Stimulated activated naive CD8-positive, alpha-beta T cell treated with anti-CD3 and anti-CD28 coated beads, Interleukin-15, Interleukin-2, amounts not matched to agents 100 ng/mL and 50 ng/mL, for 24 hours (primary cell): ENCODE results near the gene MCCD1.
A peak's percentile ranks its signal among the peaks of the same experiment; 100 is the strongest.
"Not testable (repeated sequence)": the region's sequence is repeated elsewhere in the genome, so short reads cannot be mapped to it uniquely, and the experiment has no call there.

Experiments
- H3K27ac Mint-ChIP-seq: one replicate; pipeline ENCODE4 v1.8.0; 2021; ENCODE audit warnings: mild to moderate bottlenecking, mixed read lengths
- H3K27me3 Mint-ChIP-seq: one replicate; pipeline ENCODE4 v1.8.0; 2021; ENCODE audit warnings: mixed read lengths
- H3K36me3 Mint-ChIP-seq: one replicate; pipeline ENCODE4 v1.8.0; 2021; ENCODE audit warnings: low read depth, mixed read lengths
- H3K4me1 Mint-ChIP-seq: one replicate; pipeline ENCODE4 v1.8.0; 2021; ENCODE audit warnings: low read depth, mixed read lengths
- H3K4me3 Mint-ChIP-seq: one replicate; pipeline ENCODE4 v1.8.0; 2021; ENCODE audit warnings: mild to moderate bottlenecking, mixed read lengths
- H3K9me3 Mint-ChIP-seq: one replicate; pipeline ENCODE4 v1.8.0; 2021; ENCODE audit warnings: mixed read lengths

MCCD1 gene

DNA sequence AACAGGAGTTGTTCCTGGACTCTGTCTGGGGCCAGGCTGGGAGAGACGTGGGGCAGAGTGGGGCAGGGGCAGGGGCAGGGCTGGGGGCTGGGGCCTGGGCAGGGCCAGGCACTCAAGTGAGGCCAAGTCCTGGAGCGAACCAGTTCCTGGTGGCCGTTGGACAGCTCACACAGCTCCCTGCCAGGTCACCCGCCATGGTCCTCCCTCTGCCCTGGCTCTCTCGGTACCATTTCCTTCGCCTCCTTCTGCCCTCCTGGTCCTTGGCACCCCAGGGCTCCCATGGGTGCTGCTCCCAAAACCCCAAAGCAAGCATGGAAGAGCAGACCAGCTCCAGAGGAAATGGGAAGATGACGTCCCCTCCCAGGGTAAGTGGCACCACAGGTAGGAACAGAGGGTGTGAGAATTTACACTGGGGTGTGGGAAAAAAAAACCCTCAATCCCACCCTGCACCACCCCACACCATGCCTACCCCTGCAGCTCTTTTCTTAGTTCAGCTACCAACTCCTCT lies at the start of gene MCCD1:
Gene MCCD1 (plus strand): TSS at position 142 of the 508 bp plus-strand sequence. CDS start 53 bp downstream, at position 195.
- Mint-ChIP-seq H3K36me3 (peaks cover 47% of the 10 kb centered on the region), H3K9me3 (no peaks in the 10 kb centered on the region), H3K4me1 (peaks cover 9% of the 10 kb centered on the region), H3K27ac (no peak within 1 kb of the TSS), H3K4me3 (no peak within 1 kb of the TSS), H3K27me3 (no peaks in the 10 kb centered on the region)

DNA sequence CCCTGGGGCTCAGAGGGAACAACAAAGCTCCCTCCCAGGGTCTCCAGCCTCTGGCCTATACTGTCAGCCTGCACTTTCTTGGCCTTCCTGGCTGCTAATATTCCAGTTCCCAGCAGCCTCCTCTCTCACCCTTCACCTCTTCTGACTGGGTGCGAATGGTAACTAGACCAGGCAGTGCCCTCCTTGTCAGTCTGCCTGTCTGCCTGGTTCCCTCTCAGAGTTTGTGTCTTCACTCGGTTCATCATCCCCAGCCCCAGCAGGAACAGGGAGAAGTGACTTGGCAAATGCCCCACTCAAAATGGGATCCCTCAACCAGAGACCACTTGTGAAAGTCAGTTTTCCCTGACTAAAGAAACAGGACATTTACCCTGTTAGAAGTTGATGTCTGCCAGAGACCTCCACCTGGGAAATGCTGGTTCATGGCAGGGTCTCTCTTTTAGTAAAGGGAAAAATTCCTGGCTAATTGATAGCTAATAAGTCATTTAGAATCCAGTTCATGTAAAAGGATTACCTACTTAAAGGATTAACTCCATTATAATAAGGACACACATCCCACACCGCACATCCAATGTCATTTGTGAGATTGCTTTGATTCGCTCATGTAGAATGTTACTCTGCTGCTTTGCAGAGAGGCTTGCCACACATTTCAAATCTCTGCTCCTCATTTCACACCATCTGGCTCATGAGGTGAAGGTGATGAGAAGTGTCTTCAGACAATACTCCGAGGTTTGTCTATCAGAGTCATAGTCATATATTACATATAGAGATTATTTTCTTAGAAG lies 49.4 kb upstream of the MCCD1 start:
- Mint-ChIP-seq H3K27ac (no peak overlapping the region), H3K4me1 (peaks cover 9% of the 10 kb centered on the region), H3K9me3 (no peaks in the 10 kb centered on the region), H3K27me3 (no peaks in the 10 kb centered on the region), H3K36me3 (no peaks in the 10 kb centered on the region), H3K4me3 (no peak overlapping the region)

- H3K27me3 Mint-ChIP-seq: no peaks in the 10 kb centered on the region
- no peaks in the 10 kb centered on the region for H3K36me3 Mint-ChIP-seq
- H3K4me3 Mint-ChIP-seq: no peak overlapping the region
- H3K9me3 Mint-ChIP-seq: no peaks in the 10 kb centered on the region
- H3K27ac Mint-ChIP-seq: no peak overlapping the region
- peaks cover 2% of the 10 kb centered on the region for H3K4me1 Mint-ChIP-seq
Observed at GRCh38 chr6:31479933-31480535, 48.7 kb upstream of the MCCD1 start.

DNA sequence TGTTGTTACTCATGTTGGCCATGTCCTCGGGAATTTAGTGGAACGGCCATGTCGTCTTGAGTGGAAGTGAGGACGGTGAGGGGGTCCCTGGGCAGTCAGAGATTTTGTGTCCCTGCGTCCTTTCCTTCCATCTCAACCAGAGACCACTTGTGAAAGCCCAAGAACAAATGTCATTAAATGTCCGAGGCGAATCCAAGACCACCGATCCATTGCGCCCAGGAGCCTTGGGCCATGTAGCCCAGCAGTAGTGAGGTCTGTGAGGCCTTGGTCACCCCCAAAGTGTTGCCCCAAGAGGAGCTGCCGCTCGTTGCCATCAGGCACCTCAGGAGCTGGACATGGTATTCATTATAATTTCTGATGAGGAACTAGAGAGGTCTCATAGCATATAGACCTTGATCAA lies 48.2 kb upstream of the MCCD1 start:
- Mint-ChIP-seq H3K36me3 (no peaks in the 10 kb centered on the region), H3K4me1 (no peaks in the 10 kb centered on the region), H3K27me3 (no peaks in the 10 kb centered on the region), H3K27ac (no peak overlapping the region), H3K9me3 (no peaks in the 10 kb centered on the region), H3K4me3 (no peak overlapping the region)

DNA sequence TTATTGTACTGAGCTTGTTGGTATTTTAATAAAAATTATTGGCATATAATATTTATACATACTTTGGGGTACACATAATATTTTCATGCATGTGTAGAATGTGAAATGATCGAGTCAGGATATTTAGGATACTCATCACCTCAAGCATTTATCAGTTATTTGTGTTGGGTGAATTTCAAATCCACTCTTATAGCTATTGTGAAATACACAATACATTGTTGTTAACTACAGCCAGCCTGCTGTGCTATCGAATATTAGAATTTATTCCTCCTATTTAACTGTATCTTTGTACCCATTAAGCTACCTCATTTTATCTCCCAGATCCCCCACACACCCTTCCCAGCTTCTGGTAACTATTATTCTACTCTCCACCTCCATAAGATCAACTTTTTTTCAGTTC lies 45.4 kb upstream of the MCCD1 start:
- no peak overlapping the region for H3K4me3 Mint-ChIP-seq
- no peaks in the 10 kb centered on the region for H3K27me3 Mint-ChIP-seq
- no peaks in the 10 kb centered on the region for H3K9me3 Mint-ChIP-seq
- no peak overlapping the region for H3K27ac Mint-ChIP-seq
- H3K36me3 Mint-ChIP-seq: no peaks in the 10 kb centered on the region
- H3K4me1 Mint-ChIP-seq: no peaks in the 10 kb centered on the region

DNA sequence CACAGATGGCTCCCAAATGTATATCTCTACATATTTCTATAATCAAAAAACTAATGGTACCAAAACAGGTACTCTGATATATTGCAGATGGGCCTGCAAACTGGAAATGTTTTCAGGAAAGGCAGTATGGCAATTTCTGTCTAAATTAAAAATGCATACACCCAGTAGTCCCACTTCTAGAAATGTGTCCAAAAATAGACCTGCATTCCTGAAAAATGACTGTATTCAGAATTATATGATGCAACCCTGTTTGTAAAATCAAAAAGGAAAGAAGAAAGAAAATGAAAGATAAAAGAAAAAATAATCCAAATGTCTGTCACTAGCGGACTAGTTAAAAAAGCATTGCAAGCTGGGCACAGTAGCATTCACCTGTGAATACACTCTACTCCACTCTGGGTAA lies 43.7 kb upstream of the MCCD1 start:
- H3K9me3 Mint-ChIP-seq: no peaks in the 10 kb centered on the region
- H3K4me1 Mint-ChIP-seq: no peaks in the 10 kb centered on the region
- no peaks in the 10 kb centered on the region for H3K36me3 Mint-ChIP-seq
- no peak overlapping the region for H3K4me3 Mint-ChIP-seq
- H3K27ac Mint-ChIP-seq: no peak overlapping the region
- H3K27me3 Mint-ChIP-seq: no peaks in the 10 kb centered on the region

DNA sequence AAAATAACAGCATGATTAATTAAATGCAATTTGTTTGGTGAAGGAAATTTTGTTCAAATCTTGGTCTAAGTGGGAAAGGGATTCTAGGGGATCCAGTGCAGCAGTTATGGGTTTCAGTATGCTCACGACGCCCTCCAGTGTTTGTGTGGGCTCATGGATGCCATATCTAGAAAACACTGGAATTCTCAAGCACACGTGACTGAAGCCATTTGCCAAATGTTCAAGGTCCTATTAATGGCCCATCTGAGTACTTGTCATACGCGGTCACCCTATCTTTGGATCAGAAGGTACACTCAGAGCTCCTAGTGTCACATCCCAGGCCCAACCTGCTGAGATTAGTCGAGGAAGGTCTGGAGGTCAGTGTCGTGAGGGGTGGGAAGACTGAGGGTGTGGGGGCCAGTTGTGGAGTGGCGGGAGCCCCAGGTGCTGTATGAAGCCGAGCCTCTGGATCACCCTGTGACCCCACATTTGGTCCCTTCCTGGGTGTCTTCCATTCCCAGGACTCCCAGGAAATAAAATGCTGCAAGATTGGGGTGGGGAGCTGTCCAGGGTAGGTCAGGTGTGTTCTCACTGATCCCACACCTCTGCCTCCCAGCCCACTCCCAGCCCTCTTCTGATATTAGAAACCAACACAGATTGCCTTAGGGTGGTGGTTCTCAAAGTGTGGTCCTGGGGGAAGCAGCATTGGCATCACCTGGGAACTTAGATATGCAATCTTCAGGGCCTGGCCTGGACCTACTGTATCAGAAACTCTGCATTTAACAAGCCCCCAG lies 42.5 kb upstream of the MCCD1 start:
- H3K36me3 Mint-ChIP-seq, H3K4me3 Mint-ChIP-seq, H3K27me3 Mint-ChIP-seq, H3K9me3 Mint-ChIP-seq, H3K4me1 Mint-ChIP-seq, H3K27ac Mint-ChIP-seq: not testable (repeated sequence)

DNA sequence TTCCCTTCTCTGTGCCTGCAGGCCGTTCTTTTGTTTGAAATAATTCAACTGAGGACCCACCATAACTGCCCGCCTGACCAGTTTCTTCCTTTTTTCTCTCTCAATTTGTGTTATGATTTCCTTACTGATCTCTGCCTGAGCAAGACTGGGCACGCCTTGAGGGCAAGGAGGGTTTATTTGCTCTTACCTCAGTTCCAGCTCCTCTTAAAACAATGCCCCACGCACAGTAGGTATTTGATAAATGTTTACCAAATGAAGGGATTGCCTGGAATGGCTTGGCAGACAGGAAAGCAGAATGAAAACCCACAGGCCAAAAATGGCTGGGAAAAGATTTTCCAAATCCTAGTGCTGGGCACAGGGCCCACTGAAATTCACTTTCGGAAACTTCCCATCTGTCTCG lies 41.1 kb upstream of the MCCD1 start:
- H3K9me3 Mint-ChIP-seq, H3K36me3 Mint-ChIP-seq, H3K4me3 Mint-ChIP-seq, H3K27ac Mint-ChIP-seq, H3K27me3 Mint-ChIP-seq: not testable (repeated sequence)
- peaks cover 11% of the 10 kb centered on the region for H3K4me1 Mint-ChIP-seq

DNA sequence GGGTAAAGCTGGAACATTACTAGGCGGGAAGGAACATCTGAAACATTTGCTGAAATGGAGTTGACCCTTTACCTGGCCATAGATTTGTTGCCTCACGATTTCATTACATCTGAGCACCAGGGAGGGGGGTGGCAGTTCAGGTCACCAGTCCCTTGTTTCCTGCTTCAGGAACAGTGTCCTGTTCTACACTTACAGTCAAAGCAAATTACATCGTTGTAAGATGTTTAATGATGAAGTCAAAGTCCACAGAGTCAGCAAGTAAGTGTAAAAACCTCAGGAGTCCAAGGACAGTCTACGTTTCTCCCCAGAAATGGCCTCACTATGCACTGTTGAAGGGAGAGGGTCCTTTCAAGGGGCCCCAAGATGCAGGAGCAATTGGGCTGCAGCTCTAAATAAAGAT lies 39.7 kb upstream of the MCCD1 start:
- no peaks in the 10 kb centered on the region for H3K9me3 Mint-ChIP-seq
- no peak overlapping the region for H3K27ac Mint-ChIP-seq
- no peaks in the 10 kb centered on the region for H3K27me3 Mint-ChIP-seq
- peaks cover 16% of the 10 kb centered on the region for H3K4me1 Mint-ChIP-seq
- H3K4me3 Mint-ChIP-seq: no peak overlapping the region
- H3K36me3 Mint-ChIP-seq: no peaks in the 10 kb centered on the region

- peaks cover 18% of the 10 kb centered on the region for H3K4me1 Mint-ChIP-seq
- no peaks in the 10 kb centered on the region for H3K9me3 Mint-ChIP-seq
- H3K4me3 Mint-ChIP-seq: no peak overlapping the region
- H3K36me3 Mint-ChIP-seq: no peaks in the 10 kb centered on the region
- H3K27me3 Mint-ChIP-seq: no peaks in the 10 kb centered on the region
- H3K27ac Mint-ChIP-seq: no peak overlapping the region
Observed at GRCh38 chr6:31490115-31490873, 38.5 kb upstream of the MCCD1 start.

GRCh38 chr6:31493550-31493874 lies 35.2 kb upstream of the MCCD1 start:
- not testable (repeated sequence) for H3K36me3 Mint-ChIP-seq, H3K9me3 Mint-ChIP-seq, H3K27me3 Mint-ChIP-seq
- Mint-ChIP-seq H3K4me1 (peaks cover 40% of the 10 kb centered on the region), H3K4me3 (peak overlapping the region; percentile 91), H3K27ac (peak overlapping the region; percentile 87)

DNA sequence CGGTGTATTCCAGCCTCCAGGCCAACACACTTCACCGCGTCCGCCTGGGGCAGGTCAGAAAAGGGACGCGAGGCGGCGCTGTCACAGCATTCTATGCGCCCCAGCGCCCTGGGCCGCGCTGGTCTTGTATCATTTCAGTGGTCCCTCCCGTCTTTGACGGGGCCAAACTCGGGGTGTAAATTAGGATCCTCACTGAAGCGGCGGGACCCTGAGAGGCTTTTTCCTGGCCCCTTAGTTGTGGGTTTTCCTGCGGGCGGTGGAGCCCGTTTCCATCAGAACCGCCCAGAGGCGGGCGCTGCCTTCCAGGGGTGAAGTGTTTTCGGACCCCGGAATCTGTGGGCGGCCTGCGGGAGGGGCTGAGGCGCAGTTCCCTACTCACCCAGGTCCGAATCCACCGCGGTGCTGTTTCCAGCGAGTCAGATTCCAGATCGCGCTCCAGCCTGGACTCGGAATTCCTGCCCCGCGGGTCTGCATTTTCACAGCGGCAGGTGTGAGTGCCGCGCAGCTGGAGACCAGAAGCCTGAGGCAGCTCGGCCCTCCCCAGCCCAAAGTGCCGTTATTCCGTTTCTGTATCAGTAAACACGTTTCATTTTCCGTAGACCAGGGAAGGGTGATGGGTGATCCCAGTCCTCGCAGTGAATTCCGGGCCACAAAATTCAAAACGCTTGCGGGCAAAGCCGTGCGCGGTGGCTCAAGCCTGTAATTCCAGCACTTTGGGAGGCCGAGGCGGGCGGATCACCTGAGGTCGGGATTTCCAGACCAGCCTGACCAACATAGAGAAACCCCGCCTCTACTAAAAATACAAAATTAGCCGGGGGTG lies 34.7 kb upstream of the MCCD1 start:
- Mint-ChIP-seq H3K4me3 (peak overlapping the region; percentile 91), H3K36me3 (no peaks in the 10 kb centered on the region), H3K27me3 (no peaks in the 10 kb centered on the region), H3K9me3 (no peaks in the 10 kb centered on the region), H3K27ac (peak overlapping the region; percentile 87), H3K4me1 (peaks cover 46% of the 10 kb centered on the region)

GRCh38 chr6:31495580-31495979 lies 33.2 kb upstream of the MCCD1 start:
- Mint-ChIP-seq H3K27me3 (no peaks in the 10 kb centered on the region), H3K9me3 (no peaks in the 10 kb centered on the region), H3K27ac (peak overlapping the region; percentile 85), H3K4me3 (peak overlapping the region; percentile 91), H3K4me1 (peaks cover 54% of the 10 kb centered on the region), H3K36me3 (no peaks in the 10 kb centered on the region)

GRCh38 chr6:31496826-31497225 lies 31.9 kb upstream of the MCCD1 start:
- H3K36me3 Mint-ChIP-seq, H3K9me3 Mint-ChIP-seq, H3K27me3 Mint-ChIP-seq: not testable (repeated sequence)
- peak overlapping the region; percentile 84 for H3K4me3 Mint-ChIP-seq
- peaks cover 60% of the 10 kb centered on the region for H3K4me1 Mint-ChIP-seq
- H3K27ac Mint-ChIP-seq: peak overlapping the region; percentile 83
